Testis (tissue), 2 donors: Measurements from ENCODE around the gene CHDH.

Experiments
- CTCF ChIP-seq, 3 experiments: fragments of 450-650 bp in 2 of 3; fragments of 200-600 bp in 1 of 3; sonication (generic) in 1 of 3; IDR thresholded peaks; one replicate each; pipeline ENCODE4 v1.5.1; 2016 to 2019; ENCODE audit warnings: antibody characterized with exemption in 3 of 3, mild to moderate bottlenecking in 2 of 3, moderate library complexity in 1 of 3
- POLR2A ChIP-seq: fragments of 450-650 bp; IDR thresholded peaks from one replicate; pipeline ENCODE4 v1.6.1; 2017; ENCODE audit warnings: antibody characterized with exemption, mild to moderate bottlenecking, moderate library complexity

DNA sequence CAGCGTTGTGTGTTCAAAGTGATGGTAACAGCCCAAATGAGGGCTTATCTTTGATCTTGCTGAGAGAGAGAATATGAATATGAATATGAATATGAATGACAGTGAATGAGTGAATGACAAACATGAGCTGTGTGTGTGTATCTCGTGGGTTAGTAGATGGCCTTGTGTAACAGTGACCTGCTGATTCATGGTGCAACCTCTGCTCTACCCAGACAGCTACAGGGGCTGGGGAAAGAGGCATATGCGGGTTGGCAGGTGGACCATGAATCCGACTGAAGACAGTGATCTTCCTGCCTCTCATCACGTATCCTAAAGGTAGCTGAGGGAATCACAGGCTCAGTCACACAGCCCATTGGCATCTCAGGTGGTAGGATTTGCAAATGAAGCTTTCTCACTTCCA lies 58.2 kb downstream of the CHDH start:
- TF ChIP-seq CTCF (IDR thresholded peaks at IDR 0.05), result no peak
- no peak for TF ChIP-seq POLR2A
